Tibial nerve (tissue), 4 donors: Measurements from ENCODE around the gene KCTD11. TPM values are rescaled to one million over a fixed set of nuclear protein-coding genes. Genes with fewer than 3 reads are reported as not detected.
A peak's percentile ranks its signal among the peaks of the same experiment; 100 is the strongest.

Source experiments
- DNase-seq, 2 donors: peaks; one replicate each; pipeline ENCODE4 v3.0.0-alpha.2; 2019; ENCODE audit warnings: low spot score in 2 of 2
- H3K27ac ChIP-seq, 4 donors: fragments of 200-600 bp; sonication (generic) in 3 of 4; one replicate each; pipeline ENCODE4 v1.5.1; 2017 to 2019; ENCODE audit warnings: mild to moderate bottlenecking in 1 of 4
- H3K27me3 ChIP-seq, 2 donors: fragments of 200-600 bp; sonication (generic) in 1 of 2; one replicate each; pipeline versions ENCODE4 v1.5.1 to v1.6.0; 2017 to 2019
- H3K36me3 ChIP-seq, 3 donors: fragments of 200-600 bp; sonication (generic); one replicate each; pipeline ENCODE4 v1.5.1; 2018 to 2019
- H3K4me1 ChIP-seq, 4 donors: fragments of 200-600 bp; sonication (generic) in 3 of 4; one replicate each; pipeline ENCODE4 v1.5.1; 2017 to 2019
- H3K4me3 ChIP-seq, 4 donors: fragments of 200-600 bp; sonication (generic) in 3 of 4; one replicate each; pipeline ENCODE4 v1.5.1; 2017 to 2019; ENCODE audit warnings: mild to moderate bottlenecking in 1 of 4, moderate library complexity in 1 of 4
- H3K9me3 ChIP-seq, 4 donors: fragments of 200-600 bp; sonication (generic) in 3 of 4; one replicate each; pipeline ENCODE4 v1.5.1; 2017 to 2019
- CTCF ChIP-seq, 5 experiments: fragments of 200-600 bp in 3 of 5; fragments of 450-650 bp in 2 of 5; sonication (generic) in 3 of 5; IDR thresholded peaks; one replicate each; pipeline ENCODE4 v1.5.1; 2016 to 2019; ENCODE audit warnings: antibody characterized with exemption in 5 of 5, mild to moderate bottlenecking in 3 of 5, moderate library complexity in 2 of 5
- EP300 ChIP-seq, 2 donors: sonication (generic); formaldehyde crosslinking; IDR thresholded peaks; one replicate each; pipeline ENCODE4 v1.6.1; 2017; ENCODE audit warnings: antibody characterized with exemption in 2 of 2, mild to moderate bottlenecking in 1 of 2
- POLR2A ChIP-seq, 2 donors: fragments of 450-650 bp; IDR thresholded peaks; one replicate each; pipeline ENCODE4 v1.6.1; 2017; ENCODE audit warnings: antibody characterized with exemption in 2 of 2, mild to moderate bottlenecking in 2 of 2, moderate library complexity in 2 of 2
- WGBS, 2 donors: methylation state at CpG; one replicate each; pipeline ENCODE4 v1.1.5; 2018; 5-methylcytosine and 5-hydroxymethylcytosine counted together
- total RNA-seq, 4 donors: library from RNA; depleted of rRNA; stranded (reverse); fragments of >200 nt; gene quantifications; one replicate each; pipeline ENCODE4 v1.1.0, GENCODE V29; 2016

Gene KCTD11
- total RNA-seq, 4 donors from 2014 or later = 25.3 to 35.4 (median 28.7) TPM

DNA sequence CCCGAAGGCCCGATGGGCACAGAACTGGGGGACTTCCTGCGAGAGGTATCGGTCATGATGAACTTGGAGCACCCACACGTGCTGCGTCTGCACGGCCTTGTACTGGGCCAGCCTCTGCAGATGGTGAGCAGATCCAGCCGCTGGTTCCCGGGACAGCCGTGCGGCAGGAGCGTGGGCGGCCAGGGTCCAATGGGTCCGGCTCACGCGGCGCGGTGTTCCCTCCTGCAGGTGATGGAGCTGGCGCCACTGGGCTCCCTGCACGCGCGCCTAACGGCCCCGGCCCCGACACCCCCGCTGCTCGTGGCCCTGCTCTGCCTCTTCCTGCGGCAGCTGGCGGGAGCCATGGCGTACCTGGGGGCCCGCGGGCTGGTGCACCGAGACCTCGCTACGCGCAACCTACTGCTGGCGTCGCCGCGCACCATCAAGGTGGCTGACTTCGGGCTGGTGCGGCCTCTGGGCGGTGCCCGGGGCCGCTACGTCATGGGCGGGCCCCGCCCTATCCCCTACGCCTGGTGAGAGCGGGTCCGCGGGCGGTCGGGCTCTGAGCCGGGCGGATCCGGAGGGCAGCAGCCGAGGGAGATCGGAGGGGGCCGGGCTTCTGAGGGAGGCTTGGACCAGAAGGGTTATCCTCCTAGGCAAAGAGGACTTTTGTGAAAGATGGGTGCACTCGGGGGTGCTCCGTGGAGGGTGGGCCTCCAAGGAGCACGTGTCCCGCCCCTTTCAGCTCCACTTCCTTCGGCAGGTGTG is 32.0 kb downstream of the KCTD11 start:
- Histone ChIP-seq H3K9me3 (no peaks in the 10 kb centered on the region), H3K4me3 (peak overlapping the region; percentile 48 to 60 (median 52)), H3K4me1 (peaks cover 0 to 40% (median 13%) of the 10 kb centered on the region in 4 donors), H3K27ac (peak overlapping the region; percentile 55 to 86 (median 82)), H3K36me3 (peaks cover 0 to 29% (median 0%) of the 10 kb centered on the region in 3 donors), H3K27me3 (peaks cover 0 to 44% of the 10 kb centered on the region in 2 donors)
- peak in 1 of 2 donors; percentile 53 for TF ChIP-seq EP300 (IDR thresholded peaks at IDR 0.05)
- peak in 1 of 2 donors; percentile 23 for TF ChIP-seq POLR2A (IDR thresholded peaks at IDR 0.05)
- TF ChIP-seq CTCF (IDR thresholded peaks at IDR 0.05) = no peak
- no peak for DNase-seq
- 10 to 15% methylated on average over 26 to 32 of the region's 65 CpGs for WGBS, 2 donors

DNA sequence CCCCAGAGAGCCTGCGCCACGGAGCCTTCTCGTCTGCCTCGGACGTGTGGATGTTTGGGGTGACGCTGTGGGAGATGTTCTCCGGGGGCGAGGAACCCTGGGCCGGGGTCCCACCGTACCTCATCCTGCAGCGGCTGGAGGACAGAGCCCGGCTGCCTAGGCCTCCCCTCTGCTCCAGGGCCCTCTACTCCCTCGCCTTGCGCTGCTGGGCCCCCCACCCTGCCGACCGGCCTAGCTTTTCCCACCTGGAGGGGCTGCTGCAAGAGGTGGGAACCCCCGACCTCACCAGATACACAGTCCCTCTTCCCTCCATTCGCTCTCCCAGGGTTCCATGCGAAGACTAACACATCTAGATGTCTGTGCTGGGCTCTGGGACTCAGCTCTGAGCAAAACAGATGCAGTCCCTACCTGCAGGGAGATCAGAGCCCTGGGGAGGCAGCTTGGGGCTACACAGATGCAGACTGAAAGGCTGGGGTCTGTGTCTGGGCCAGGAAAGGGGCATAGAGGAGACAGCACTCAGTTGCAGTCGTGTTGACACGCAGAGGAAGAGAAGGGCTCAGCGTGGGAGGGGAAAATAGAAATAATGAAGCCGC is 32.6 kb downstream of the KCTD11 start:
- no peak for DNase-seq
- 46 to 56% methylated on average over 16 to 20 of the region's 23 CpGs for WGBS, 2 donors
- H3K4me3 ChIP-seq = peak overlapping the region in 3 of 4 donors; percentile 48 to 60 (median 52)
- peaks cover 0 to 40% (median 13%) of the 10 kb centered on the region in 4 donors for H3K4me1 ChIP-seq
- TF ChIP-seq EP300 (IDR thresholded peaks at IDR 0.05) = no peak
- TF ChIP-seq CTCF (IDR thresholded peaks at IDR 0.05) = no peak
- TF ChIP-seq POLR2A (IDR thresholded peaks at IDR 0.05) = no peak
- H3K36me3 ChIP-seq = peaks cover 0 to 36% (median 0%) of the 10 kb centered on the region in 3 donors
- peak overlapping the region; percentile 55 to 86 (median 82) for H3K27ac ChIP-seq
- no peaks in the 10 kb centered on the region for H3K9me3 ChIP-seq
- peaks cover 0 to 39% of the 10 kb centered on the region in 2 donors for H3K27me3 ChIP-seq

- H3K4me3 ChIP-seq = no peak overlapping the region
- WGBS, 2 donors = 94% methylated on average over 9 of the region's 10 CpGs; no CpG with 5 or more reads in 1 of the 2 donors
- H3K4me1 ChIP-seq = peaks cover 0 to 26% (median 14%) of the 10 kb centered on the region in 4 donors
- no peaks in the 10 kb centered on the region for H3K9me3 ChIP-seq
- no peak for DNase-seq
- no peak for TF ChIP-seq POLR2A (IDR thresholded peaks at IDR 0.05)
- H3K27ac ChIP-seq = no peak overlapping the region
- no peaks in the 10 kb centered on the region for H3K27me3 ChIP-seq
- peaks cover 0 to 70% (median 0%) of the 10 kb centered on the region in 3 donors for H3K36me3 ChIP-seq
These were observed 36.9 kb downstream of the KCTD11 start for GRCh38 chr17:7388856-7389255.

GRCh38 chr17:7389924-7390910 is 38.3 kb downstream of the KCTD11 start:
- Histone ChIP-seq H3K4me3 (no peak overlapping the region), H3K27me3 (no peaks in the 10 kb centered on the region), H3K36me3 (peaks cover 0 to 70% (median 0%) of the 10 kb centered on the region in 3 donors), H3K4me1 (peaks cover 0 to 23% (median 13%) of the 10 kb centered on the region in 4 donors), H3K27ac (no peak overlapping the region), H3K9me3 (no peaks in the 10 kb centered on the region)
- WGBS, 2 donors = 84 to 89% methylated on average over 19 of the region's 19 CpGs
- TF ChIP-seq POLR2A (IDR thresholded peaks at IDR 0.05) = no peak
- TF ChIP-seq CTCF (IDR thresholded peaks at IDR 0.05) = no peak
- no peak for TF ChIP-seq EP300 (IDR thresholded peaks at IDR 0.05)
- no peak for DNase-seq

DNA sequence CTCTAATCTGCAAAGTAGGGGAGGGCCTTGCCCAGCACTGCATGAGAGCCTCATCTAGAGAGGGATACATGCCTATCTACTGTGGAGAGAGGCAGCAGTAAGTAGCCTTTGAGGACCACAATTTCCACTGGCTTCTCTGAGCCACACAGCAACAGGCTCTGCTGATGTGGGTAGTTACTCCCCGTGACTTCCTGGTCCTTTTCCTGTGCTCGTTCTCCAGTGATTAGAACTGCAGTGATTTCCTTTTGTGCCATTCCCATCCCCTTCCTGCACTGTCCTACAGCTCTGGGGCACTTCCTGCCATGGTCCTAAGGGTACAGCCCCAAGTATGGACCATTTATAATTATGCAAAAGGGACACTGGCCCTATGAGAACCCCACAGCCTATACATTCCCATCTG is 39.3 kb downstream of the KCTD11 start:
- no peak for DNase-seq
- Histone ChIP-seq H3K27me3 (no peaks in the 10 kb centered on the region), H3K27ac (peak overlapping the region in 1 of 4 donors; percentile 28), H3K9me3 (no peaks in the 10 kb centered on the region), H3K4me1 (peaks cover 0 to 27% (median 15%) of the 10 kb centered on the region in 4 donors), H3K36me3 (peaks cover 0 to 67% (median 0%) of the 10 kb centered on the region in 3 donors), H3K4me3 (no peak overlapping the region)
- TF ChIP-seq CTCF (IDR thresholded peaks at IDR 0.05) (no peak), POLR2A (IDR thresholded peaks at IDR 0.05) (no peak), EP300 (IDR thresholded peaks at IDR 0.05) (no peak)
- 47 to 78% methylated on average over 2 of the region's 2 CpGs for WGBS, 2 donors
